HG02571 (cell line): ENCODE measurements around the gene HAVCR1.
"Not testable (repeated sequence)": the region's sequence is repeated elsewhere in the genome, so short reads cannot be mapped to it uniquely, and the experiment has no call there.

Source experiments
- ATAC-seq: cut with Tn5 transposase; IDR thresholded peaks from one replicate; pipeline ENCODE4 v1.9.1; 2021; ENCODE audit warnings: mild to moderate bottlenecking, moderate library complexity; ENCODE audit not compliant: unreplicated experiment

HAVCR1 gene

GRCh38 chr5:157050050-157050449 lies 8.9 kb downstream of the HAVCR1 start:
- no peak for ATAC-seq

GRCh38 chr5:157049605-157050004 lies 9.3 kb downstream of the HAVCR1 start:
- ATAC-seq = no peak

- ATAC-seq = peak; percentile 69
Observed at GRCh38 chr5:157047898-157048297, 11.0 kb downstream of the HAVCR1 start.

GRCh38 chr5:157047016-157047415 lies 11.9 kb downstream of the HAVCR1 start:
- ATAC-seq = not testable (repeated sequence)

- no peak for ATAC-seq
Observed at GRCh38 chr5:157046041-157046440, 12.9 kb downstream of the HAVCR1 start.

- no peak for ATAC-seq
Observed at GRCh38 chr5:157045601-157046000, 13.3 kb downstream of the HAVCR1 start.

GRCh38 chr5:157038568-157039187 lies 20.2 kb downstream of the HAVCR1 start:
- ATAC-seq = no peak

- not testable (repeated sequence) for ATAC-seq
Observed at GRCh38 chr5:157034106-157035072, 24.5 kb downstream of the HAVCR1 start.

- no peak for ATAC-seq
Observed at GRCh38 chr5:157033071-157033583, 25.8 kb downstream of the HAVCR1 start.

- no peak for ATAC-seq
Observed at GRCh38 chr5:157030692-157031091, 28.2 kb downstream of the HAVCR1 start.

- ATAC-seq = no peak
Observed at GRCh38 chr5:157029457-157029856, 29.5 kb downstream of the HAVCR1 start.

- peak; percentile 87 for ATAC-seq
Observed at GRCh38 chr5:157027663-157028062, 31.3 kb downstream of the HAVCR1 start.

- no peak for ATAC-seq
Observed at GRCh38 chr5:157026789-157027424, 32.0 kb downstream of the HAVCR1 start.

GRCh38 chr5:157025093-157025698 lies 33.7 kb downstream of the HAVCR1 start:
- ATAC-seq = peak; percentile 47

GRCh38 chr5:157024208-157024959 lies 34.5 kb downstream of the HAVCR1 start:
- no peak for ATAC-seq

GRCh38 chr5:157022024-157022423 lies 36.9 kb downstream of the HAVCR1 start:
- no peak for ATAC-seq

GRCh38 chr5:157020511-157021222 lies 38.2 kb downstream of the HAVCR1 start:
- no peak for ATAC-seq

- no peak for ATAC-seq
Observed at GRCh38 chr5:157020002-157020401, 38.9 kb downstream of the HAVCR1 start.

GRCh38 chr5:157014143-157014542 lies 44.8 kb downstream of the HAVCR1 start:
- not testable (repeated sequence) for ATAC-seq

GRCh38 chr5:157006262-157006661 lies 52.7 kb downstream of the HAVCR1 start:
- ATAC-seq = no peak
